Suppressor macrophage (primary cell): ENCODE data around the gene PPP1R14B.

Source experiments
- DNase-seq, 4 experiments: peaks; one replicate each; pipeline ENCODE4 v3.0.0-alpha.2; 2020 to 2022

Gene PPP1R14B

DNA sequence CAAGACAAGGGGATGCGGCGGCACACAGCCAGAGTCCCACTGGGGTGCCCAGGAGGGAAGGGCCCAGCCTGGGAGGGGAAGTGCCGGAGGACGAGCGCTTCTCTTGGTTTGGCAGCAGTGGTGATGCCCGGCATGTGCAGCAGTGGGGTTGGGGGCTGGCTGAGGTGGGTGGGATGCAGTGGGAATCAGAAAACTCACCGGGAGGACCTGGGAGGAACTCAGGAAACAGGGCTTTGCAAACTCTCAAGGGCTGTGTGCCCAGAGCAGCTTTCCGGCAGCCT lies 37.2 kb downstream of the PPP1R14B start:
- DNase-seq, result peak in 1 of 4 experiments; percentile 40

DNA sequence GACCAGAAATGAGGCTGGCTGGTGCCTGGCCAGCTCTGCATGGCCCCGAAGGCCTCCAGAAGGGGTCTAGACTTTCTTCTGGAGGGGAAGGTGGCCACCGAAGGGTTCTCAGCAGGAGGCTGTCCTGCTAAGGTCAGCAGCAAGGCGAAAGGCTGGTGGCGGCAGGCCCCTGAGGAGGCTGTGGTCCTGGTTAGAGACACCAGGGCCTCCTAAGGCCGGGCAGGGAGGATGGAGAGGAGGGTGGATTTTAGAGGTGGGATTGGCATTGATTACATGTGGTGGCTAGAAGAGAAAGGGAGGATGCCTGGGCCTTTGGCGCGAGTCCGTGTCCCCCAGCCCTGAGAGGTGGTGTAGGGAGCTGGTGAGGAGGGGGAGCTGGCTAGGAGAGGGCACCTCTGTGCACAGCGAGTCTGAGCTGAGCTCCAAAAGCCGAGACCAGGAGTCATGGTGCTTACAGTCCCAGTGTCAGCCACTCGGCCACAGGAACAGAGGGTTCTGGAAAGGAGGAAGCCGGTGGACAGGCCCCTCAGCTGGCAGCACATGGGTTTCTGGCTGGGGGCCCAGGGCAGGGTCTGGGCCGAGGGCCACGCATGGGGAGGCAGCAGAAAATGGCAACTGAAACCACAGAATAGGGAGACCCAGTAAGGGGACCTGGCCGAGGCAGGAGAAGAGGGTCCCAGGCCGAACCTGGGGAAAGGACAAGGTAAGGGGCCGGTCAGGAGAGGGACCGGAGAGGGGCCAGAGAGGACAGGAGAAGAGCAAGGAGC lies 37.8 kb downstream of the PPP1R14B start:
- DNase-seq, result peak in 2 of 4 experiments; percentile 33 to 46

DNA sequence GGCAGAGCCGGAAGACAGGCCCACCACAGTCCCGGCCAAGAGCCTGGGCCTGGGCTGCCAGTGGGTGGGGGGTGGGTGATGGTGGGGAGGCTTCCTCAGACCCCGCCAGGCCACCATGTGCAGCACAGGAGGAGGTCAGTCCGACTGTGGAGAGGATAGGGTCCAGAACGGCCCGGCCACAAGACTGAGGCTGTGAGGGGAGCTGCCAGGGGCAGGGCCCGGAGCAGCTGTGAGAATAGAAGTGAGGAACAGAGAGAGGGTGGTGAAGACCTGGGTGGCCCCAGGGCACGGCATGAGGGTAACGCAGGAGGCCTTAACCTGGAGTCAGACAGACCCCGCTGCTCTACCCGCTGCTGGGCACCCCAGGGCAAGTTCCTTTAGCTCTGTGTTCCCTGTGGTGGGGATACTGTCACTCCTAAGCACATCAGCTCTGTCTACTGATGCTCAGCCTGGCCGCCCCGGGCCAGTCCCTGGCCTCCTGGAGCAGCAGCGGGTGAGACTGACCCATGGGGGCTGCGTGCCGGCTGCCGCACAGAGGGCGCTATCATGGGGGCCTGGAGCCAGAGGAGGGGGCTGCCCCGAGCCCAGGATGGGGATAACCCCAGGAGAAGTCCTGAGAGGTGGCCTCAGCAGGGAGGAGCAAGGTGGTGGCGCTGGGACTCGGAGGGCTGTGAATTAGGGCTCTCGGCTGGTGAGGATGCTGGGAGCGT lies 38.5 kb downstream of the PPP1R14B start:
- DNase-seq, result peak in 1 of 4 experiments; percentile 30

GRCh38 chr11:64207256-64208085 lies 39.3 kb downstream of the PPP1R14B start:
- DNase-seq, result peak; percentile 86 to 95 (median 91)

DNA sequence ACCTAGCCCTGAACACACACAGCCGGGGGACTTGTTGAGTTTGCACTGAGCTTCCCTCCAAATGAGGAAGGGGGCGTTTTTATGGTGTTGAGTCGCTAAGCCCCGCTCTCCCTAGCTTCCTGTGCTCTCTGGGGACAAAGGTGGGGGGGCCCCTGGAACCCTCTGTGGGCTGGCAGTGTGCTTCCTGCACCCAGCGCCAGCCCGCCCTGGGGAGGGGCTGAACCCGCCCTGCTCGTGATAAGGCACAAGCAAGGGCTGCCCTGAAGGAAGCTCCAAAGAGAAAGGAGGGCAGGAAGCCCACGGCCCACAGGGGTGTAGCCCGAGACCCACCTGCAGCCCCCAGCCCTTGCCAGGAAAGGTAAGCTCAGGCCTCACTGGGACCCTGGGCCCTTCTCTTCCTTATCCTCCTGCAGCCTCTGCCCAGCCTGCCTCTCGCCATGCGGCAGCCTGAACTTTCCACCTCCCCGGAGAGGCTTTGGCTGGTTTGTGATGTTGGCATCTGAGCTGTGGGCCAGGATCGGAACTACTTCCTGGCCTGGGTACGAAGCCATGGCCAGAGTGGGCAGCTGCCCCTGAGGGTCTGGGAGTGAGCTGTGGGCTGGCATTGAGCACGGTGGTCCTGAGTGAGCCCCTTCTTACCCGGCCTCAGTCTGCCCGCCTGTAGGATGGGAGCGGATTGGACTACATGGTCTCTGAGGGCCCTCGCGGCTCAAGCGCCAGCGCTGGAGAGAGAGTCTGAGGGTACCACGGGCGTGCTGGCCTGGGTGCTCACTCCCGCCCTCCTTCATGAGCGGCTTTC lies 40.1 kb downstream of the PPP1R14B start, which contains the start of gene FERMT3:
Gene FERMT3 (plus strand): TSS at position 265 of the 799 bp plus-strand sequence. CDS start 644 bp downstream, outside the sequence.
- DNase-seq, result peak; percentile 89 to 95 (median 95)

GRCh38 chr11:64204464-64204989 lies 42.2 kb downstream of the PPP1R14B start:
- DNase-seq, result peak; percentile 92 to 96 (median 94)

DNA sequence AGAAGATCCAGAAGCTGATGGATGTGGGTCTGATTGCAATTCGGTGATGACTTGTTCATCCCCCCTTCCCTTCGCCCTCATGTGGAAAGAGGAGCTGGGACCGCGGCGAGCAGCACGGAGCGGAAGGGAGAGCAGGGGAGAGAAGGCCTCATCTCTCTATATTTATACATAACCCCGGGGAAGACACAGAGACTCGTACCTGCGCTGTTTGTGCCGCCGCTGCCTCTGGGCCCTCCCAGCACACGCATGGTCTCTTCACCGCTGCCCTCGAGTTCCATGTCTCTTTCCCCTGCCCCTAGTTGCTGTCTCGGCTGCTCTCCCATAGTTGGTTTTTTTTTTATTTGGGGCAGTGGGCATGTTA lies 42.7 kb downstream of the PPP1R14B start:
- no peak for DNase-seq

DNA sequence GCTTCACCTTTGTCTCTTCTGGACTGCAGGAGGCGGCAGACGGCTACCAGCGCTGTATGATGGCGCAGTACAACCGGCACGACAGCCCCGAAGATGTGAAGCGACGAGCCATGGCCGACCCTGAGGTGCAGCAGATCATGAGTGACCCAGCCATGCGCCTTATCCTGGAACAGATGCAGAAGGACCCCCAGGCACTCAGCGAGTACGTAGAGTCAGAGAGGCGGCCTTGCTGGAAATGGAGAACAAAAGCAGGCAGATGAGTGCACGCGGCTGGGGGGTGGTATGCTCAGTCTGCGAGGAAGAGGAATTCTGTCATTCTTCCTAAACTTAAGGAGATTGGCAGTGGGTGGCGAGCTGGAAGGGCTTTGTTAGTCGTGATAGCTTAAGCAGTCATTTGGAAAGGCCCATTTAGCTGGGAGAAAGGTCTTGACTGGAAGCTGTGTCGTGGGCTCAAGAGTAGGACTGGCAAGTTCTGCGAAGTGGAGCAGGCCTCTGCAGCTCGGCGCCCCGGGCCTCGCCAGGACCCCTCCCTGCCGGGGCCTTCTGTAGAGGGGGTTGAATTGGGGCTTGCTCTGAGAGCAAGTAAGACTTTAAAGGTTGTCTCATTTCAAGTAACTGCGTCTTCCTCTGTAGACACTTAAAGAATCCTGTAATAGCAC lies 43.2 kb downstream of the PPP1R14B start:
- no peak for DNase-seq

DNA sequence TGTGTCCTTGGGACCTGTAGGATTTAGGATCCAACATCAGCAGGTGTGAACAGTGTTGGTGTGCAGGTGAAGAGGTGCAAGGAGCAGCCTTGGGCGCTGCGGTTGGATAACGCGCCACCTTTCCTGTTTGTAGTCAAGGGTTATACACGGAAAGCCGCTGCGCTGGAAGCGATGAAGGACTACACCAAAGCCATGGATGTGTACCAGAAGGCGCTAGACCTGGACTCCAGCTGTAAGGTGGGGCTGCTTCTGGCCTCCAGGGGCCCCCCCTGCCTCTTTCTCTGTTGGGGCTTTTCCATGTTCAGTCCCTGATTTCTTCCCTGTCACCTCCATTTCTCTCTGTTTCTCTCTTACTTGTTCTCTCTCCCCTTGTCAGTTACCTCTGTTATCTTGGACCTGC lies 43.8 kb downstream of the PPP1R14B start:
- no peak for DNase-seq

DNA sequence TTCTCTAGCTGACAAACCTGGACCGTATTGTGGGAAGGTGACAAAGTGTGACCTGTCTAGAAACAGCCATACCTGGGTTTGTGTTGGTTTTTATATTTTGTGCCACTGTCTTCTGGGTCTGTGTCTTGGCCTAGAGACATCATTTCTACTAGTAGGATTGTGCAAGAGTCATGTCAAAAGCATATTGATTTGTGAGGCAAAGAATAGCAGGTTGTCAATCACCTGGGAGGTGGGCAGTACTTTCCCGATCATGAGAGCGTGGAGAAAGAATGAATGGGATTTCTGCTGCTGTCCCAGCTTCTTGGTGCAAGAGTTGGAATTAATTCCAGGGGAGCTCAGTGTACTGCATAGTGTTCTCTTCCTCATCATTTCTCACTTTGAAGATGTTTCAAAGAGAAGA lies 45.2 kb downstream of the PPP1R14B start:
- DNase-seq, result no peak

DNA sequence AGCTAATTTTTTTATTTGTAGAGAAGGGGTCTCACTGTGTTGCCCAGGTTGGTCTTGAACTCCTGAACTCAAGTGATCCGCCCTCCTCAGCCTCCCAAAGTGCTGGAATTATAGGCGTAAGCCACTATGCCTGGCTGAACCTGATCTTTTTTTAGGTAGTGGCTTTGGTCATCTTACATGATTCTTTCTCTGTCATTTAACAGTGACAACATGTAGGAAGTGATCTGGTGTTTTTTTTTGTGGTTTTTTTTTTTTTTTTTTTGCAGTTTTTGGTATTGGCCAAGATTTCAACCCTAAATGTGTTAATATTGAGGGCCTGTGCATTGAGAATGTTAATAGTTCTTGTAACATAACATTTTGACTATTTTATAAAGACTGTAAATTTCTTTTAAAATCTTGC lies 48.2 kb downstream of the PPP1R14B start:
- DNase-seq, result peak in 3 of 4 experiments; percentile 32 to 68 (median 59)

DNA sequence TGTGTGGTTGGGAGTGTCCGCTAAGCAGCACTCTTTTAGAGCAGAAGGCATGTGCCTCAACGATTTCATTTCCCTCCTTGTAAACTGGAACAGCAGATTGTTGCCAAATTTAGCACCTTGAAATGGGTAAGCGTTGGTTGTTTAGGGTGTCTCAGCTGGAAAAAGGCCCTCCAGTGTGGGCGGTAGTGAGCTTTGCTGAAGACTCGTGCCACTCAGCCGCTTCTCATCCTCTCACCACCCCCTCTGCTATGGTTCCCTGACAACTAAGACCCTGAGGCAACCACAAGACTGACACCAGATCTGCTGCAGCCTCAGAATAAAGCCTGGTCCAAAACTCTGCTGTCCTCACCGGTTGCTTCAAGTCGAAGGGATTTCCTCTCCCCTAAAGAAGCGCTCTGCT lies 50.1 kb downstream of the PPP1R14B start:
- DNase-seq, result peak; percentile 84 to 93 (median 90)
